Astrocyte of the cerebellum (primary cell): ENCODE data around the gene MTMR3.
A peak's percentile ranks its signal among the peaks of the same experiment; 100 is the strongest.

Source experiments
- DNase-seq: peaks from one replicate; pipeline ENCODE4 v3.0.0-alpha.2; 2011; ENCODE audit warnings: low read depth
- H3K4me3 ChIP-seq: 2 replicates; pipeline ENCODE4 v1.5.1; 2011; ENCODE audit warnings: mild to moderate bottlenecking, low read depth, low read length, moderate library complexity
- in situ Hi-C: cut with HindIII; loops from 2 replicates; pipeline ENCODE4 v1.10.0; 2017; ENCODE audit warnings: low sequenced_read_pairs
- TF ChIP-seq, protein P1 (sequence below): IDR thresholded peaks from 2 replicates; pipeline ENCODE4 v1.5.1; 2012; ENCODE audit warnings: low read length, low read depth, moderate library complexity, mild to moderate bottlenecking; ENCODE audit errors: missing control alignments

The MTMR3 gene

DNA sequence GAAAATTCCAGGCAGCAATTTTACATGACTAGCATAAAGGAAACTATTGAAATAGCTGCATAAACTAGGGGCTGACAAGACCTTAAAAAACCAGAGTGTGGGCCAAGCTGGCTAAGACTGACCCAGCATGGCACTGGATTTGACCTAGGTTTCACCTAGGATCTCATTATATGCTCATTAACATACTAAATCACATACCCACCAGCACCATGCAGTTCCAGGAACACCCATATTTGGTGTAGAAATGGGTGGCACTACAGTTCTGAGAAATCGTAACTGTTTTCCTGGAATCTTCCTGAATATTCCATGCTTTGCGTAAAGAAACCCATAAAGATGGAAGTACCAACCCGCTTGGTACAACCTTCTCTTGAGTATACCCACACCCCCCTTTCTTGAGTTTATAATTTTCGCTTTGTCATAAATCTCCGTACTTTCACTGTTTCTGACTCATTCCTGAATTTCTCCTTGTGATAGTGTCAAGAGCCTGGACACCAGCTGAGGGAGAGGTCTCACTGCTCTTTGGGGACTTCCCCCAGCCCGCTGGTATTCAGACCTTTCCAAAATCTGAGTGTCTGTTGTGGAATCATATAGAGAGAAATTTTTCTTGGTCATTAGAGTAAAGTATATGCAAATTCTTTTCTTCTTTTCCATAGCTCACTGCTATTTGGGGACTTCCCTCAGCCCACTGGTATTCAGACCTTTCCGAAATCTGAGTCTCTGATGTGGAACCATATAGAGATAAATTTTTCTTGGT lies 55.1 kb downstream of the MTMR3 start:
- DNase-seq: no peak

DNA sequence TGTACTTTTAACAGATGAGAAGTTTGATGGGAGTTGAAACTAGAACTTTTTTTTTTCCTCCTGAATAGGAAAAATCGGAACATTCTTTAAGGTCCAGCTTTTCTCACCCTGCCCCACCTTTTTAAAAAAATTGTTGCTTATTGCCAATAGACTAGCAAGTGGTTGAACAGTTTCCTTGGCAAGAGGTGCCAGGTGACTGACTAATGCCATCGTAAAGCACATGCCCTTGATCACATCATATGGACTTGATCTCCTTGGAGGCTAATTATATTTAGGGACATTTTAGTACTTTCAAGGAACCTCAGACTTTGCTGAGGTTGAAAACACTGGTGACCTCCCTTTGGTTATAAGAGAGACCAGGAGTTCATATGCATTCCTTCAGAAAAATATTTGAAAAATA lies 57.6 kb downstream of the MTMR3 start:
- no peak for DNase-seq
- H3K4me3 ChIP-seq: no peak overlapping the region
- in situ Hi-C loops: no loop called here
- TF ChIP-seq, protein P1, sequence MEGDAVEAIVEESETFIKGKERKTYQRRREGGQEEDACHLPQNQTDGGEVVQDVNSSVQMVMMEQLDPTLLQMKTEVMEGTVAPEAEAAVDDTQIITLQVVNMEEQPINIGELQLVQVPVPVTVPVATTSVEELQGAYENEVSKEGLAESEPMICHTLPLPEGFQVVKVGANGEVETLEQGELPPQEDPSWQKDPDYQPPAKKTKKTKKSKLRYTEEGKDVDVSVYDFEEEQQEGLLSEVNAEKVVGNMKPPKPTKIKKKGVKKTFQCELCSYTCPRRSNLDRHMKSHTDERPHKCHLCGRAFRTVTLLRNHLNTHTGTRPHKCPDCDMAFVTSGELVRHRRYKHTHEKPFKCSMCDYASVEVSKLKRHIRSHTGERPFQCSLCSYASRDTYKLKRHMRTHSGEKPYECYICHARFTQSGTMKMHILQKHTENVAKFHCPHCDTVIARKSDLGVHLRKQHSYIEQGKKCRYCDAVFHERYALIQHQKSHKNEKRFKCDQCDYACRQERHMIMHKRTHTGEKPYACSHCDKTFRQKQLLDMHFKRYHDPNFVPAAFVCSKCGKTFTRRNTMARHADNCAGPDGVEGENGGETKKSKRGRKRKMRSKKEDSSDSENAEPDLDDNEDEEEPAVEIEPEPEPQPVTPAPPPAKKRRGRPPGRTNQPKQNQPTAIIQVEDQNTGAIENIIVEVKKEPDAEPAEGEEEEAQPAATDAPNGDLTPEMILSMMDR: no peak

More for the DNA sequence above, 55.1 kb downstream of the MTMR3 start:
- H3K4me3 ChIP-seq: no peak overlapping the region
- TF ChIP-seq, protein P1: no peak
- in situ Hi-C loops: no loop called here

GRCh38 chr22:29944339-29944738 lies 61.4 kb downstream of the MTMR3 start:
- no peak for DNase-seq
- TF ChIP-seq, protein P1: no peak
- H3K4me3 ChIP-seq: no peak overlapping the region
- in situ Hi-C loops: no loop called here

DNA sequence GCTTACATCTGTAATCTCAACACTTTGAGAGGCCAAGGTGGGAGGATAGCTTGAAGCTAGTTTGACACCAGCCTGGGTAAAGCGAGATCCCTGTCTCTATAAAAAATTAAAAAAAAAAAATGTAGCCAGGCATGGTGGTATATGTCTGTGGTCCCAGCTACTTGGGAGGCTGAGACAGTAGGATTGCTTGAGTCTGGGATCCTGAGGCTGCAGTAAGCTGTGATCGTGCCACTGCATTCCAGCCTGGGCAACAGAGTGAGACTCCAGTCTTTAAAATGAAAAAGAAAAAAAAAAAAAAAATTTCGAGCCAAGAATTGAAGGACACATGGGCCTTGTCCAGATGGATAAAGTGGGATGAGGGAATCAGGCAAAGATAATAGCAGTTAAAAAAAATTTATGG lies 62.5 kb downstream of the MTMR3 start:
- H3K4me3 ChIP-seq: no peak overlapping the region
- TF ChIP-seq, protein P1: no peak
- DNase-seq: no peak
- in situ Hi-C loops: no loop called here

DNA sequence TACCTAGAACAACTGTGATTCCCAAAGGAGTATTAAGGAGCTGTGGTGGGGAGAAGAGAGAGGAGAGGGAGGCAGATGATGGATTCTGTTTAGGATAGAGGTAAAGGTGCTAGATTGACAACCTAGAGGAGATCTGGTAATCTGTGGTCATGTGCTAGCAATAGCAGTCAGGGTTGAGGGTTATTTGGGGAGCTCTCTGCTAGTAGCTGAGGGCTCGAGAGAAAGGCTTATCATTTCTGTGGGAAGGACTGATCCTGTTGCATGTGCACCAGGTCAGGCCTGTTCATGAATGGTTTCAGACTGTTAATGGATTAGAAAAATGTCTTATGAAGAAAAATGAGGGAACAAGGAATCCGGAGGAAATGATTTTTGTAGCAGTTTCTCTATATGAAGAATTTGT lies 63.2 kb downstream of the MTMR3 start:
- H3K4me3 ChIP-seq: no peak overlapping the region
- no peak for DNase-seq
- TF ChIP-seq, protein P1: no peak
- in situ Hi-C loops: no loop called here

- H3K4me3 ChIP-seq: no peak overlapping the region
- TF ChIP-seq, protein P1: no peak
- DNase-seq: peak; percentile 53
- in situ Hi-C loops: no loop called here
Measured at GRCh38 chr22:29947410-29948384, 64.7 kb downstream of the MTMR3 start.
